GM12878 (cell line): ENCODE data around the gene NAV1. TPM values are rescaled to one million over a fixed set of nuclear protein-coding genes. Genes with fewer than 3 reads are reported as not detected.

Experiments used
- ATAC-seq: fragments of 200-7000 bp; cut with Tn5 transposase; 3 replicates; pipeline ENCODE4 v1.9.1; 2020; ENCODE audit warnings: mild to moderate bottlenecking, moderate library complexity
- BruUV-seq: library from RNA; stranded (reverse); fragments of 400-500 nt; replicated peaks from 2 replicates; lab custom pipeline; 2021; lab: Mats Ljungman, UMichigan
- CTCF ChIA-PET: fragments of 300-600 bp; sonication (Branson Sonifier 250); formaldehyde crosslinking; extraction: SDS; loops from one replicate; lab custom pipeline; 2021; ENCODE audit warnings: inconsistent platforms; lab: Yijun Ruan, JAX
- POLR2A ChIA-PET: fragments of 350-600 bp; formaldehyde crosslinking; extraction: SDS; loops from one replicate; lab custom pipeline; 2021; ENCODE audit warnings: inconsistent platforms; lab: Charles Lee
- RAD21 ChIA-PET: fragments of 300-600 bp; sonication (Branson Sonifier 250); formaldehyde crosslinking; loops from one replicate; lab custom pipeline; 2023; ENCODE audit warnings: antibody characterized with exemption; ENCODE audit not compliant: unreplicated experiment; lab: Charles Lee
- SMC1A ChIA-PET: fragments of 300-600 bp; sonication (Branson Sonifier 250); formaldehyde crosslinking; loops from one replicate; lab custom pipeline; 2023; ENCODE audit not compliant: unreplicated experiment, uncharacterized antibody; lab: Charles Lee
- DNase-seq: peaks from one replicate; pipeline ENCODE4 v3.0.0-alpha.2; 2011; ENCODE audit warnings: low read depth, low spot score
- FAIRE-seq: peaks from 3 replicates; lab custom pipeline; 2011; peaks lifted over from hg19 to GRCh38; lab: Jason Lieb, UNC
- H2AFZ ChIP-seq: 2 replicates; pipeline ENCODE4 v1.6.0; 2011; ENCODE audit warnings: low read depth, low read length, control low read depth; ENCODE audit not compliant: control insufficient read depth
- H3K27ac ChIP-seq: 2 replicates; pipeline ENCODE4 v1.5.1; 2011; ENCODE audit warnings: control low read depth; ENCODE audit not compliant: control insufficient read depth, insufficient read depth
- H3K27me3 ChIP-seq, 2 experiments: replicated peaks in 1 of 2; 2 replicates each; pipeline versions ENCODE4 v1.6.0 to v1.6.1; 2011; ENCODE audit warnings: low read length in 1 of 2; ENCODE audit not compliant: control insufficient read depth in 2 of 2, insufficient read depth in 2 of 2
- H3K36me3 ChIP-seq, 2 experiments: 2 replicates each; pipeline ENCODE4 v1.5.1; 2011; ENCODE audit warnings: low read length in 1 of 2; ENCODE audit not compliant: control insufficient read depth in 2 of 2, insufficient read depth in 2 of 2
- H3K4me1 ChIP-seq: 2 replicates; pipeline ENCODE4 v1.6.1; 2011; ENCODE audit warnings: mild to moderate bottlenecking, low read length, moderate library complexity, mixed read lengths; ENCODE audit not compliant: control insufficient read depth, insufficient read depth
- H3K4me2 ChIP-seq: 2 replicates; pipeline ENCODE4 v1.6.0; 2011; ENCODE audit warnings: control low read depth; ENCODE audit not compliant: control insufficient read depth, insufficient read depth
- H3K4me3 ChIP-seq: fragments of 200-600 bp; sonication (generic); 2 replicates; pipeline ENCODE4 v1.5.1; 2016
- H3K79me2 ChIP-seq: 2 replicates; pipeline ENCODE4 v1.6.0; 2011; ENCODE audit warnings: low read length; ENCODE audit not compliant: control insufficient read depth, insufficient read depth
- H3K9ac ChIP-seq: 2 replicates; pipeline ENCODE4 v1.8.0; 2011; ENCODE audit warnings: low read length, control low read depth, mixed read lengths; ENCODE audit not compliant: control insufficient read depth, insufficient read depth
- H3K9me3 ChIP-seq: replicated peaks from 3 replicates; pipeline ENCODE4 v1.5.1; 2011; ENCODE audit warnings: mild to moderate bottlenecking, low read length; ENCODE audit not compliant: control insufficient read depth, insufficient read depth
- H4K20me1 ChIP-seq: 2 replicates; pipeline ENCODE4 v1.6.0; 2011; ENCODE audit not compliant: control insufficient read depth, insufficient read depth
- ATF3 ChIP-seq: IDR thresholded peaks from 2 replicates; pipeline ENCODE4 v1.6.1; 2011; ENCODE audit warnings: low read depth, mild to moderate bottlenecking, low read length, moderate library complexity, borderline replicate concordance; ENCODE audit errors: extremely low read depth
- BCL11A ChIP-seq: IDR thresholded peaks from 2 replicates; pipeline ENCODE4 v1.6.1; 2011; ENCODE audit warnings: low read depth, low read length
- CHD4 ChIP-seq: fragments of 200-600 bp; sonication (generic); IDR thresholded peaks from 2 replicates; pipeline ENCODE4 v1.6.1; 2016; ENCODE audit warnings: mild to moderate bottlenecking
- CREB1 ChIP-seq: IDR thresholded peaks from 2 replicates; pipeline ENCODE4 v1.6.1; 2012; ENCODE audit warnings: low read depth, mild to moderate bottlenecking, inconsistent platforms
- JUND ChIP-seq: IDR thresholded peaks from 2 replicates; pipeline ENCODE4 v1.6.1; 2012; ENCODE audit warnings: low read depth, mild to moderate bottlenecking, low read length, improper control_type of control experiment, moderate library complexity
- MYB ChIP-seq: fragments of 150-350 bp; IDR thresholded peaks from 2 replicates; pipeline ENCODE4 v1.6.1; 2014; ENCODE audit warnings: mild to moderate bottlenecking, low read depth, low read length, borderline replicate concordance
- PAX8 ChIP-seq: fragments of 450-650 bp; IDR thresholded peaks from 2 replicates; pipeline ENCODE4 v1.6.1; 2017; ENCODE audit warnings: mild to moderate bottlenecking, moderate library complexity
- PML ChIP-seq: IDR thresholded peaks from 2 replicates; pipeline ENCODE4 v1.6.1; 2012; ENCODE audit warnings: low read length, inconsistent platforms
- RBBP5 ChIP-seq: fragments of 200-600 bp; sonication (generic); conservative IDR thresholded peaks from 2 replicates; pipeline ENCODE4 v1.6.1; 2016
- SMAD5 ChIP-seq: IDR thresholded peaks from 2 replicates; pipeline ENCODE4 v1.6.1; 2016; ENCODE audit warnings: antibody characterized with exemption, low read depth
- ZNF384 ChIP-seq: IDR thresholded peaks from 2 replicates; pipeline ENCODE4 v1.6.1; 2012; ENCODE audit warnings: low read depth, mild to moderate bottlenecking, low read length, improper control_type of control experiment, borderline replicate concordance
- ZNF592 ChIP-seq: fragments of 450-650 bp; IDR thresholded peaks from 2 replicates; pipeline ENCODE4 v1.6.1; 2017; ENCODE audit warnings: mild to moderate bottlenecking, moderate library complexity
- WGBS: methylation state at CpG from one replicate; pipeline ENCODE4 v1.1.6; 2016; ENCODE audit warnings: low lambda C conversion rate; ENCODE audit not compliant: insufficient replicate concordance, insufficient coverage; ENCODE audit errors: missing lambda C conversion rate; 5-methylcytosine and 5-hydroxymethylcytosine counted together
- in situ Hi-C: fragments of 300-500 bp; cut with MboI; formaldehyde crosslinking; loops from 9 replicates; pipeline ENCODE4 v1.14.3; 2018; ENCODE audit warnings: mixed read lengths
- intact Hi-C: fragments of 100-400 bp; cut with micrococcal nuclease; formaldehyde crosslinking; loops from one replicate; pipeline ENCODE4 v1.14.2; 2022; ENCODE audit not compliant: unreplicated experiment
- polyA plus RNA-seq, 11 experiments: library from polyadenylated mRNA; depleted of rRNA in 4 of 11; unstranded in 6 of 11; stranded (reverse) in 5 of 11; fragments of >200 nt; fragmentation: Nextera tagmentation in 4 of 11; fragmentation: Illumina TruSeq in 1 of 11; extraction: Ambion mirVana in 4 of 11; extraction: Trizol in 1 of 11; gene quantifications; 1 replicate in 1 of 11; 2 replicates in 10 of 11; pipeline versions ENCODE4 v1.2.1 to v1.2.3, GENCODE V29; 2011 to 2016; ENCODE audit warnings: inconsistent platforms in 2 of 11, missing spikeins in 2 of 11, low read depth in 1 of 11
- total RNA-seq, 4 experiments: library from RNA; depleted of rRNA in 3 of 4; stranded (reverse); fragments of >200 nt in 3 of 4; fragmentation: Illumina TruSeq in 1 of 4; extraction: Trizol in 1 of 4; gene quantifications; 2 replicates each; pipeline versions ENCODE4 v1.2.1 to v1.2.3, GENCODE V29; 2013 to 2021
- TF ChIP-seq, protein P1 (sequence below): fragments of 450-650 bp; IDR thresholded peaks from 2 replicates; pipeline ENCODE4 v1.6.1; 2017; ENCODE audit warnings: low read depth, mild to moderate bottlenecking, moderate library complexity
- TF ChIP-seq, protein P2 (sequence below): fragments of 450-650 bp; formaldehyde crosslinking; IDR thresholded peaks from 2 replicates; pipeline ENCODE4 v1.5.0; 2022; ENCODE audit warnings: mild to moderate bottlenecking, missing genetic modification characterization

Gene NAV1
- total and polyA plus RNA-seq, 10 of the 15 experiments (the other 5 are each of a cell fraction or from before 2014, with no cell fraction given): 0.04 to 1.3 (median 0.36) TPM

DNA sequence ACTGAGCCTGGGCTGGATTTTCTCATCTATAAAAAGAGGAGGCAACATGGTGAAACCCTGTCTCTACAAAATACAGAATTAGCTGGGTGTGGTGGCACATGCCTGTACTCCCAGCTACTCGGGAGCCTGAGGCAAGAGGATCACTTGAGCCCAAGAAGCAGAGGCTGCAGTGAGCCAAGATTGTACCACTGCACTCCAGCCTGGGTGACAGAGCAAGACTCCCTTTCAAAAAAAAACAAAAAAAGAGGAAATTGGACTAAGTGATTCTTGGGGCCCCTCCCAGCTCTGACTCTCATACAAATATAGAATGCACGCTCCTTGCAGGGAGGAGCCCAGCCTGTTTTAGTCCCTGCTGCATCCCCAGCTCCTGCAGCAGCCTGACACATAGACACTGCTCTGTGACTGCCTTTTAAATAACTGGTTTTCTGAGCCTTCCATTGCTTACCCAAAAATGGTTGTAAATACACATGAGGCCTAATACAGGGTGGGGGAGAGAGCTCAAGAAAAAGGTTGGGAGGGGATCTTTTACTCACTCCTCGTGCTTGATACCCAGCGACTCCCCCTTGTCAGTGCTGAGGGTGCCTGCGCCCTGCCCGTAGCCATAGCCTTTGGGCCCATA is 49.2 kb upstream of the NAV1 start:
- no peak overlapping the region for H3K27ac ChIP-seq
- intact Hi-C loops (no loop called here), in situ Hi-C loops (no loop called here)
- H3K9me3 ChIP-seq: no peaks in the 10 kb centered on the region; the same call in 2 of the 3 replicates
- 85% methylated on average over 6 of the region's 6 CpGs for WGBS
- ChIA-PET SMC1A (interaction anchor here (2.0 to 17.2 kb wide), 2 partner anchors 8 to 18 kb away, joined by 7 to 514 read pairs; partner anchors contain the start of gene CSRP1), CTCF (interaction anchor here (1.7 to 17.1 kb wide), 4 partner anchors 8 to 42 kb away, joined by 3 to 814 read pairs (median 106); partner anchors contain the start of gene CSRP1), RAD21 (no interaction called here), POLR2A (interaction anchor here (1.4 kb wide), 1 partner anchor 14 kb away, joined by 3 read pairs; no protein-coding TSS in a partner anchor)
- ATAC-seq: no peak
- no peaks in the 10 kb centered on the region for H4K20me1 ChIP-seq
- H3K27me3 ChIP-seq: no peaks in the 10 kb centered on the region
- no peak overlapping the region for H3K4me2 ChIP-seq
- H3K9ac ChIP-seq: no peak overlapping the region
- H3K4me3 ChIP-seq: no peak overlapping the region
- FAIRE-seq: no peak
- BruUV-seq: no TSS peak
- H3K36me3 ChIP-seq: peaks cover 5 to 31% of the 10 kb centered on the region in 2 experiments; a peak in 3 of 4 replicates
- H3K4me1 ChIP-seq: no peaks in the 10 kb centered on the region
- DNase-seq: no peak
- H3K79me2 ChIP-seq: no peaks in the 10 kb centered on the region
- H2AFZ ChIP-seq: no peak overlapping the region
- TF ChIP-seq, protein P1, sequence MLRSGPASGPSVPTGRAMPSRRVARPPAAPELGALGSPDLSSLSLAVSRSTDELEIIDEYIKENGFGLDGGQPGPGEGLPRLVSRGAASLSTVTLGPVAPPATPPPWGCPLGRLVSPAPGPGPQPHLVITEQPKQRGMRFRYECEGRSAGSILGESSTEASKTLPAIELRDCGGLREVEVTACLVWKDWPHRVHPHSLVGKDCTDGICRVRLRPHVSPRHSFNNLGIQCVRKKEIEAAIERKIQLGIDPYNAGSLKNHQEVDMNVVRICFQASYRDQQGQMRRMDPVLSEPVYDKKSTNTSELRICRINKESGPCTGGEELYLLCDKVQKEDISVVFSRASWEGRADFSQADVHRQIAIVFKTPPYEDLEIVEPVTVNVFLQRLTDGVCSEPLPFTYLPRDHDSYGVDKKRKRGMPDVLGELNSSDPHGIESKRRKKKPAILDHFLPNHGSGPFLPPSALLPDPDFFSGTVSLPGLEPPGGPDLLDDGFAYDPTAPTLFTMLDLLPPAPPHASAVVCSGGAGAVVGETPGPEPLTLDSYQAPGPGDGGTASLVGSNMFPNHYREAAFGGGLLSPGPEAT: no peak
- TF ChIP-seq RBBP5 (no peak), MYB (no peak), ZNF592 (no peak), CHD4 (no peak), ATF3 (no peak), PAX8 (no peak), BCL11A (no peak), SMAD5 (no peak), JUND (no peak), ZNF384 (no peak), CREB1 (no peak), PML (no peak)
- TF ChIP-seq, protein P2, sequence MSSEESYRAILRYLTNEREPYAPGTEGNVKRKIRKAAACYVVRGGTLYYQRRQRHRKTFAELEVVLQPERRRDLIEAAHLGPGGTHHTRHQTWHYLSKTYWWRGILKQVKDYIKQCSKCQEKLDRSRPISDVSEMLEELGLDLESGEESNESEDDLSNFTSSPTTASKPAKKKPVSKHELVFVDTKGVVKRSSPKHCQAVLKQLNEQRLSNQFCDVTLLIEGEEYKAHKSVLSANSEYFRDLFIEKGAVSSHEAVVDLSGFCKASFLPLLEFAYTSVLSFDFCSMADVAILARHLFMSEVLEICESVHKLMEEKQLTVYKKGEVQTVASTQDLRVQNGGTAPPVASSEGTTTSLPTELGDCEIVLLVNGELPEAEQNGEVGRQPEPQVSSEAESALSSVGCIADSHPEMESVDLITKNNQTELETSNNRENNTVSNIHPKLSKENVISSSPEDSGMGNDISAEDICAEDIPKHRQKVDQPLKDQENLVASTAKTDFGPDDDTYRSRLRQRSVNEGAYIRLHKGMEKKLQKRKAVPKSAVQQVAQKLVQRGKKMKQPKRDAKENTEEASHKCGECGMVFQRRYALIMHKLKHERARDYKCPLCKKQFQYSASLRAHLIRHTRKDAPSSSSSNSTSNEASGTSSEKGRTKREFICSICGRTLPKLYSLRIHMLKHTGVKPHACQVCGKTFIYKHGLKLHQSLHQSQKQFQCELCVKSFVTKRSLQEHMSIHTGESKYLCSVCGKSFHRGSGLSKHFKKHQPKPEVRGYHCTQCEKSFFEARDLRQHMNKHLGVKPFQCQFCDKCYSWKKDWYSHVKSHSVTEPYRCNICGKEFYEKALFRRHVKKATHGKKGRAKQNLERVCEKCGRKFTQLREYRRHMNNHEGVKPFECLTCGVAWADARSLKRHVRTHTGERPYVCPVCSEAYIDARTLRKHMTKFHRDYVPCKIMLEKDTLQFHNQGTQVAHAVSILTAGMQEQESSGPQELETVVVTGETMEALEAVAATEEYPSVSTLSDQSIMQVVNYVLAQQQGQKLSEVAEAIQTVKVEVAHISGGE (CRISPR knock-in tag): no peak
